CMK (cell line): ENCODE data around the gene HSPB7.

Source experiments
- DNase-seq: peaks from one replicate; pipeline ENCODE4 v3.0.0-alpha.2; 2010; ENCODE audit warnings: low read depth

The HSPB7 gene

GRCh38 chr1:15975805-15976680 lies 41.8 kb downstream of the HSPB7 start, which contains the start of gene ZBTB17:
Gene ZBTB17, minus strand, starts transcription at chr1:15976101. Its CDS starts 27,606 bp downstream, at chr1:15948495.
- DNase-seq, result peak; percentile 93

GRCh38 chr1:15975358-15975804 lies 42.5 kb downstream of the HSPB7 start:
- peak; percentile 52 for DNase-seq

GRCh38 chr1:15974855-15975254 lies 43.0 kb downstream of the HSPB7 start:
- no peak for DNase-seq

GRCh38 chr1:15973772-15974171 lies 44.1 kb downstream of the HSPB7 start:
- no peak for DNase-seq

- no peak for DNase-seq
These were observed 45.4 kb downstream of the HSPB7 start for GRCh38 chr1:15972409-15972808.

GRCh38 chr1:15970911-15971310 lies 46.9 kb downstream of the HSPB7 start:
- no peak for DNase-seq

GRCh38 chr1:15969321-15969880 lies 48.4 kb downstream of the HSPB7 start:
- no peak for DNase-seq

- DNase-seq, result no peak
These were observed 49.7 kb downstream of the HSPB7 start for GRCh38 chr1:15968172-15968571.

- no peak for DNase-seq
These were observed 50.9 kb downstream of the HSPB7 start for GRCh38 chr1:15966956-15967344.

- DNase-seq, result no peak
These were observed 51.5 kb downstream of the HSPB7 start for GRCh38 chr1:15966081-15966955.

GRCh38 chr1:15965228-15965767 lies 52.5 kb downstream of the HSPB7 start:
- no peak for DNase-seq
